ENCODE results near the gene FGFR2.

- TF ChIP-seq TAF1 (IDR thresholded peaks at IDR 0.05; ENCODE audit: borderline replicate concordance, low read depth, low read length) (no peak), REST (IDR thresholded peaks at IDR 0.05; ENCODE audit: low read depth, low read length) (no peak)
- TF ChIP-seq, protein P1, sequence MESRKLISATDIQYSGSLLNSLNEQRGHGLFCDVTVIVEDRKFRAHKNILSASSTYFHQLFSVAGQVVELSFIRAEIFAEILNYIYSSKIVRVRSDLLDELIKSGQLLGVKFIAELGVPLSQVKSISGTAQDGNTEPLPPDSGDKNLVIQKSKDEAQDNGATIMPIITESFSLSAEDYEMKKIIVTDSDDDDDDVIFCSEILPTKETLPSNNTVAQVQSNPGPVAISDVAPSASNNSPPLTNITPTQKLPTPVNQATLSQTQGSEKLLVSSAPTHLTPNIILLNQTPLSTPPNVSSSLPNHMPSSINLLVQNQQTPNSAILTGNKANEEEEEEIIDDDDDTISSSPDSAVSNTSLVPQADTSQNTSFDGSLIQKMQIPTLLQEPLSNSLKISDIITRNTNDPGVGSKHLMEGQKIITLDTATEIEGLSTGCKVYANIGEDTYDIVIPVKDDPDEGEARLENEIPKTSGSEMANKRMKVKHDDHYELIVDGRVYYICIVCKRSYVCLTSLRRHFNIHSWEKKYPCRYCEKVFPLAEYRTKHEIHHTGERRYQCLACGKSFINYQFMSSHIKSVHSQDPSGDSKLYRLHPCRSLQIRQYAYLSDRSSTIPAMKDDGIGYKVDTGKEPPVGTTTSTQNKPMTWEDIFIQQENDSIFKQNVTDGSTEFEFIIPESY (IDR thresholded peaks at IDR 0.05; ENCODE audit: borderline replicate concordance, low read depth): no peak
These were observed 24.7 kb downstream of the FGFR2 start for GRCh38 chr10:121573538-121573941.

All from SK-N-SH (cell line).